ENCODE measurements around the gene SLC24A3.

The SLC24A3 gene

GRCh38 chr20:19725373-19725772 is 512.9 kb downstream of the SLC24A3 start:
- no peak overlapping the region for H3K27ac ChIP-seq (ENCODE audit: low read depth, low read length)
- H3K4me3 ChIP-seq (ENCODE audit: low read depth in 1 of 5, low read length in 5 of 5), result no peak overlapping the region
- no peak overlapping the region for H3K9ac ChIP-seq (ENCODE audit: low read length in 5 of 5)
- H3K36me3 ChIP-seq (ENCODE audit: control insufficient read depth in 5 of 5, insufficient read depth in 5 of 5, low read length in 5 of 5), result no peaks in the 10 kb centered on the region
- H3K4me1 ChIP-seq (ENCODE audit: control insufficient read depth in 5 of 5, insufficient read depth in 5 of 5, low read length in 5 of 5), result peaks cover 0 to 9% (median 3%) of the 10 kb centered on the region in 5 donors
- H3K27me3 ChIP-seq (ENCODE audit: control insufficient read depth in 5 of 5, insufficient read depth in 4 of 5, low read length in 5 of 5), result no peaks in the 10 kb centered on the region
- no peaks in the 10 kb centered on the region for H3K9me3 ChIP-seq (ENCODE audit: control insufficient read depth in 5 of 5, low read length in 5 of 5)

DNA sequence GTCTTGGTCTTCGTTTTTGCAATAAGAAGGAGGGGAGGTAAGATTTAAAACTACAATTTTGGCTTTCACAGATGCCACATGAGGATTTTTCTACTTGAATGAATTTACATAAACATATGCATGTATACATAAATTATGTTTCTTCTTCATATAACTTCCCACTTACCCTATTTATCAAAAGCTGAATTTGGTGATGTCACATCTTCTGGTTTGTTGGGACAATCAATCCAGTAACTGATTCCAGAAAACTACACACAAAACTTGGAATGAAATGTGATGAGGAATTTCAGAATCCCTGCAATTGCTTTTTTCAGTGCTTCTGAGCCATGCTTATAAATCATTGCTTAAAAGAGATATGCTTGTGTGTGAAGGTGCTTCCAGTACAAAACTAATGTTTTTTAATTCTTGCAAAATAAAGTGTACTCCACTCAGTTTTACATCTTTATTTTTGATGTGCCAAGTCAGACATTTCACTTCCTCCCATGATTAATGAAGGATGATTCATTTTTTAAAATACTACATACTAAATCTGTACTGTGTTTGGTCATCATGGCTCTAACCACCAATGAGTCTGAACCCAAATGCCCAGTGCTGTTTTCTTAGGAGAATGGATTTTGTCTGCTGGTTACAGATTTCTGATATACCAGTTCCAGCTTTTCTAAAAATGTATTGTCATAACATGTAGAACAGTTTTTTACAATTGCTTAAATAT is 513.5 kb downstream of the SLC24A3 start:
- H3K9ac ChIP-seq (ENCODE audit: low read length in 5 of 5), result no peak overlapping the region
- H3K27me3 ChIP-seq (ENCODE audit: control insufficient read depth in 5 of 5, insufficient read depth in 4 of 5, low read length in 5 of 5), result no peaks in the 10 kb centered on the region
- H3K36me3 ChIP-seq (ENCODE audit: control insufficient read depth in 5 of 5, insufficient read depth in 5 of 5, low read length in 5 of 5), result no peaks in the 10 kb centered on the region
- no peak overlapping the region for H3K4me3 ChIP-seq (ENCODE audit: low read depth in 1 of 5, low read length in 5 of 5)
- peaks cover 0 to 9% (median 3%) of the 10 kb centered on the region in 5 donors for H3K4me1 ChIP-seq (ENCODE audit: control insufficient read depth in 5 of 5, insufficient read depth in 5 of 5, low read length in 5 of 5)
- H3K9me3 ChIP-seq (ENCODE audit: control insufficient read depth in 5 of 5, low read length in 5 of 5), result no peaks in the 10 kb centered on the region
- H3K27ac ChIP-seq (ENCODE audit: low read depth, low read length), result no peak overlapping the region

DNA sequence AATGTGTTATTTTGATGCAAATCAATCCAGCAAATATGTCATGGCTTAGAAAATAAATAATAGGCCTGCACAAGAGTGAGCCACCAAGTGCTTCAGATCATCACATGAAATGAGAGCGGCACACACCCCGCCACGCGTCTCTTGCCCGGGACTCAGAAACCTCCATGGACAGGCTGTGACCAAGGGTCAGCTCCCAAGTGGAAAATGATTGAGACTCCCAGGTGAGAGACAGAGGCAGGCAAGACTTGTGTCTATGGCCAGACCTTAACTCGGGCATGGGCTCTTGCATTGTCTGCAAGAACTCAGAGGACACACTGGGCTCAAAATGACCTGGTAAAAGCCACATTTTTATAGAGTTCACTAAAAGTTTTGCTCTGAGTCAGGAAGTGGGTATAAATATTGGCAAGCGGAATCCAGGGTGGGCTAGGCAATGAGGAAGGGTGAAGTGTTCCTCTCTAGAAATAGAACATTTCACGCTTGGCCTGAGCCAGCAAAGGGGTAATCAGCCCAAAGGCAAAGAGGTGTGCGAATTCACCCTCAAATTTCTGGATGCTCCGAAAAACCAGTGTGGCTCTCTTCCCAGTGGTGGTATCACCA is 514.9 kb downstream of the SLC24A3 start:
- no peak overlapping the region for H3K9ac ChIP-seq (ENCODE audit: low read length in 5 of 5)
- H3K27ac ChIP-seq (ENCODE audit: low read depth, low read length), result no peak overlapping the region
- peaks cover 0 to 9% (median 3%) of the 10 kb centered on the region in 5 donors for H3K4me1 ChIP-seq (ENCODE audit: control insufficient read depth in 5 of 5, insufficient read depth in 5 of 5, low read length in 5 of 5)
- no peaks in the 10 kb centered on the region for H3K27me3 ChIP-seq (ENCODE audit: control insufficient read depth in 5 of 5, insufficient read depth in 4 of 5, low read length in 5 of 5)
- H3K36me3 ChIP-seq (ENCODE audit: control insufficient read depth in 5 of 5, insufficient read depth in 5 of 5, low read length in 5 of 5), result no peaks in the 10 kb centered on the region
- H3K4me3 ChIP-seq (ENCODE audit: low read depth in 1 of 5, low read length in 5 of 5), result no peak overlapping the region
- H3K9me3 ChIP-seq (ENCODE audit: control insufficient read depth in 5 of 5, low read length in 5 of 5), result no peaks in the 10 kb centered on the region

GRCh38 chr20:19729672-19730071 is 517.2 kb downstream of the SLC24A3 start:
- no peaks in the 10 kb centered on the region for H3K36me3 ChIP-seq (ENCODE audit: control insufficient read depth in 5 of 5, insufficient read depth in 5 of 5, low read length in 5 of 5)
- no peaks in the 10 kb centered on the region for H3K9me3 ChIP-seq (ENCODE audit: control insufficient read depth in 5 of 5, low read length in 5 of 5)
- no peak overlapping the region for H3K9ac ChIP-seq (ENCODE audit: low read length in 5 of 5)
- H3K27ac ChIP-seq (ENCODE audit: low read depth, low read length), result no peak overlapping the region
- no peaks in the 10 kb centered on the region for H3K27me3 ChIP-seq (ENCODE audit: control insufficient read depth in 5 of 5, insufficient read depth in 4 of 5, low read length in 5 of 5)
- peaks cover 0 to 13% (median 8%) of the 10 kb centered on the region in 5 donors for H3K4me1 ChIP-seq (ENCODE audit: control insufficient read depth in 5 of 5, insufficient read depth in 5 of 5, low read length in 5 of 5)
- no peak overlapping the region for H3K4me3 ChIP-seq (ENCODE audit: low read depth in 1 of 5, low read length in 5 of 5)

DNA sequence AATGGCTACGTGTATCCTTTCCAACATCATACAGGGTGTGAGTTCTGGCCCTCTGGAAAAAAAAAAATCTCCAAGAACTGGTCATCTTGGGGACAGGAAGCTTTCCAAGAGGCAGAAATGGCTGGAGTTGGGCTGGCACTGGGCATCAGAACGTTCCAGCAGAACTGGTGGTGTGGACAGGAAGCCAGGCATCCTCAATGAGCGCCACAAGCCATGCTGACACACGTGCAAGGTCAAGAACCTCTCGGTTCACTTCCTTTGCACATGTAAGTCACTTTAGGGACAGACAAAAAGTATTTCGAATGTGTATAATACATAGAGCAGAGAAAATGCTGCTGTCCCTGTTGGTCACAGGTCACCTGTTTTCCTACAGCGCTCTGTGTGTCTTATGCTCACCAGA is 518.3 kb downstream of the SLC24A3 start:
- Histone ChIP-seq H3K36me3 (ENCODE audit: control insufficient read depth in 5 of 5, insufficient read depth in 5 of 5, low read length in 5 of 5) (no peaks in the 10 kb centered on the region), H3K9me3 (ENCODE audit: control insufficient read depth in 5 of 5, low read length in 5 of 5) (no peaks in the 10 kb centered on the region), H3K27ac (ENCODE audit: low read depth, low read length) (no peak overlapping the region), H3K4me3 (ENCODE audit: low read depth in 1 of 5, low read length in 5 of 5) (no peak overlapping the region), H3K4me1 (ENCODE audit: control insufficient read depth in 5 of 5, insufficient read depth in 5 of 5, low read length in 5 of 5) (peaks cover 5 to 21% (median 18%) of the 10 kb centered on the region in 5 donors), H3K27me3 (ENCODE audit: control insufficient read depth in 5 of 5, insufficient read depth in 4 of 5, low read length in 5 of 5) (no peaks in the 10 kb centered on the region), H3K9ac (ENCODE audit: low read length in 5 of 5) (no peak overlapping the region)

- H3K27ac ChIP-seq (ENCODE audit: low read depth, low read length), result peak overlapping the region; percentile 43
- no peak overlapping the region for H3K4me3 ChIP-seq (ENCODE audit: low read depth in 1 of 5, low read length in 5 of 5)
- no peaks in the 10 kb centered on the region for H3K27me3 ChIP-seq (ENCODE audit: control insufficient read depth in 5 of 5, insufficient read depth in 4 of 5, low read length in 5 of 5)
- no peaks in the 10 kb centered on the region for H3K36me3 ChIP-seq (ENCODE audit: control insufficient read depth in 5 of 5, insufficient read depth in 5 of 5, low read length in 5 of 5)
- H3K4me1 ChIP-seq (ENCODE audit: control insufficient read depth in 5 of 5, insufficient read depth in 5 of 5, low read length in 5 of 5), result peaks cover 10 to 19% (median 13%) of the 10 kb centered on the region in 5 donors
- H3K9ac ChIP-seq (ENCODE audit: low read length in 5 of 5), result no peak overlapping the region
- H3K9me3 ChIP-seq (ENCODE audit: control insufficient read depth in 5 of 5, low read length in 5 of 5), result no peaks in the 10 kb centered on the region
Observed at GRCh38 chr20:19734811-19735210, 522.4 kb downstream of the SLC24A3 start.

DNA sequence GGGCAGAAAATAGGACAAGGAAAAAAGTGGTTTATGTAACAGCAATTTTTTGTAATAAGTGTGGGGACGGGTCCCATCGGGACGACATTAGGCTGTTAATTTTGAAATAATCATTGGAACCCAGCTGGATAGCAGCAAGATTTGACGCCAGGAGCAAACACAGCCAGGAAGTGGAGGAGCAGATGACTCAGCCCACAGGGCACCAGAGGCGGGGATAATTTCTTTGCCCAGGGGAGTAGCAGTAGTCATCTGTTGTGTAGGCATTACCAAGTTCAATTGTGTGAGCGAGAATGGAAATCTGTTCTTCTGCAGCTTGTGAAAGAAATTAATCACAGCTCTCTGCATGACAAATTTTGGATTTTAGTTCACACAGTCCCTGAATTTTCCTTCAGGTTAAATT is 523.0 kb downstream of the SLC24A3 start:
- H3K36me3 ChIP-seq (ENCODE audit: control insufficient read depth in 5 of 5, insufficient read depth in 5 of 5, low read length in 5 of 5), result no peaks in the 10 kb centered on the region
- H3K27me3 ChIP-seq (ENCODE audit: control insufficient read depth in 5 of 5, insufficient read depth in 4 of 5, low read length in 5 of 5), result no peaks in the 10 kb centered on the region
- H3K9me3 ChIP-seq (ENCODE audit: control insufficient read depth in 5 of 5, low read length in 5 of 5), result no peaks in the 10 kb centered on the region
- peak overlapping the region; percentile 74 for H3K27ac ChIP-seq (ENCODE audit: low read depth, low read length)
- H3K4me1 ChIP-seq (ENCODE audit: control insufficient read depth in 5 of 5, insufficient read depth in 5 of 5, low read length in 5 of 5), result peaks cover 10 to 19% (median 13%) of the 10 kb centered on the region in 5 donors
- H3K9ac ChIP-seq (ENCODE audit: low read length in 5 of 5), result peak overlapping the region in 1 of 5 donors; percentile 67
- H3K4me3 ChIP-seq (ENCODE audit: low read depth in 1 of 5, low read length in 5 of 5), result no peak overlapping the region

- no peak overlapping the region for H3K4me3 ChIP-seq (ENCODE audit: low read depth in 1 of 5, low read length in 5 of 5)
- peaks cover 10 to 17% (median 13%) of the 10 kb centered on the region in 5 donors for H3K4me1 ChIP-seq (ENCODE audit: control insufficient read depth in 5 of 5, insufficient read depth in 5 of 5, low read length in 5 of 5)
- no peaks in the 10 kb centered on the region for H3K27me3 ChIP-seq (ENCODE audit: control insufficient read depth in 5 of 5, insufficient read depth in 4 of 5, low read length in 5 of 5)
- no peaks in the 10 kb centered on the region for H3K36me3 ChIP-seq (ENCODE audit: control insufficient read depth in 5 of 5, insufficient read depth in 5 of 5, low read length in 5 of 5)
- H3K27ac ChIP-seq (ENCODE audit: low read depth, low read length), result peak overlapping the region; percentile 34
- H3K9me3 ChIP-seq (ENCODE audit: control insufficient read depth in 5 of 5, low read length in 5 of 5), result no peaks in the 10 kb centered on the region
- H3K9ac ChIP-seq (ENCODE audit: low read length in 5 of 5), result no peak overlapping the region
Observed at GRCh38 chr20:19737025-19737424, 524.6 kb downstream of the SLC24A3 start.

DNA sequence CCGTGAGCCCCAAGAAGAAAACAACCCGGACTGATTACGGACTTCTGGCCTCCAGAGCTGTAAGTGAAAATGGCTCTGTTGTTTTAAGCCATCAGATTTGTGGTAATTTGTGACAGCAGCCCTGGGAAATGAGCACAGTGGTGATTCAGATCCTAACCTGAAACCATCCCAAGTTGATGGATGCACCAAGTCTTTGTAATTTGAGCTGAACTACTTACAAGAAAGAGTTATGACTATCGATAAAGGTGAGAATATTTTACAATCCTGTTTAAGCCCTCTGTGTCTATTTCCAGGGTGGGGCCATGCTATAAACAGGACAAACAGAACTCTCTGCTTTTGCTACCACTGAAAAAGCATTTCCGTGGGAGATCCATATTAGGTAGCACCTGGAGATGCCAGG is 526.5 kb downstream of the SLC24A3 start:
- H3K27ac ChIP-seq (ENCODE audit: low read depth, low read length), result no peak overlapping the region
- H3K27me3 ChIP-seq (ENCODE audit: control insufficient read depth in 5 of 5, insufficient read depth in 4 of 5, low read length in 5 of 5), result no peaks in the 10 kb centered on the region

DNA sequence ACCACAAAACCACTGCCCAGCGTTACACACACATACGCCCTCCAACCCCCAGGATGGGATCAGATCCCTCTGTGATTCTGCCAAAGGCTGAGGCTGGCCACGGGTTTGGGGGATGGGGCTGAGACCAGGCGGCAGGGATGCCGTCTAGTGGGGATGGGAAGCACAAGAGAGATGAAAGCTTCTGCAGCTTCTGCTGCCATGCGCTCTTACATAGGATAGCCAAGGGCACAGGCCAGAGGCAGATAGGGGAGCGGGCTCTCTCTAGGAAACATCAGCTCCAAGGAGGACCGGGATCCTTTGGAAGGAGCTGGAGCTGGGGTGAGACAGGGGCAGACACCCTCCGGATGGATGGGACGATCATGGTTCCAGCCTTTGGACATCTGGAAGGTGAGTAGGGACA is 526.9 kb downstream of the SLC24A3 start:
- no peak overlapping the region for H3K4me3 ChIP-seq (ENCODE audit: low read depth in 1 of 5, low read length in 5 of 5)
- H3K4me1 ChIP-seq (ENCODE audit: control insufficient read depth in 5 of 5, insufficient read depth in 5 of 5, low read length in 5 of 5), result peaks cover 10 to 21% (median 16%) of the 10 kb centered on the region in 5 donors
- H3K9me3 ChIP-seq (ENCODE audit: control insufficient read depth in 5 of 5, low read length in 5 of 5), result no peaks in the 10 kb centered on the region
- no peaks in the 10 kb centered on the region for H3K27me3 ChIP-seq (ENCODE audit: control insufficient read depth in 5 of 5, insufficient read depth in 4 of 5, low read length in 5 of 5)
- no peaks in the 10 kb centered on the region for H3K36me3 ChIP-seq (ENCODE audit: control insufficient read depth in 5 of 5, insufficient read depth in 5 of 5, low read length in 5 of 5)
- no peak overlapping the region for H3K27ac ChIP-seq (ENCODE audit: low read depth, low read length)
- no peak overlapping the region for H3K9ac ChIP-seq (ENCODE audit: low read length in 5 of 5)

More for the DNA sequence above, 526.5 kb downstream of the SLC24A3 start:
- H3K9me3 ChIP-seq (ENCODE audit: control insufficient read depth in 5 of 5, low read length in 5 of 5), result no peaks in the 10 kb centered on the region
- H3K4me3 ChIP-seq (ENCODE audit: low read depth in 1 of 5, low read length in 5 of 5), result no peak overlapping the region
- no peaks in the 10 kb centered on the region for H3K36me3 ChIP-seq (ENCODE audit: control insufficient read depth in 5 of 5, insufficient read depth in 5 of 5, low read length in 5 of 5)
- no peak overlapping the region for H3K9ac ChIP-seq (ENCODE audit: low read length in 5 of 5)
- H3K4me1 ChIP-seq (ENCODE audit: control insufficient read depth in 5 of 5, insufficient read depth in 5 of 5, low read length in 5 of 5), result peaks cover 10 to 21% (median 16%) of the 10 kb centered on the region in 5 donors
